Measurements from ENCODE around the gene ITLN2.
"Not testable (repeated sequence)": the region's sequence is repeated elsewhere in the genome, so short reads cannot be mapped to it uniquely, and the experiment has no call there.

DNA sequence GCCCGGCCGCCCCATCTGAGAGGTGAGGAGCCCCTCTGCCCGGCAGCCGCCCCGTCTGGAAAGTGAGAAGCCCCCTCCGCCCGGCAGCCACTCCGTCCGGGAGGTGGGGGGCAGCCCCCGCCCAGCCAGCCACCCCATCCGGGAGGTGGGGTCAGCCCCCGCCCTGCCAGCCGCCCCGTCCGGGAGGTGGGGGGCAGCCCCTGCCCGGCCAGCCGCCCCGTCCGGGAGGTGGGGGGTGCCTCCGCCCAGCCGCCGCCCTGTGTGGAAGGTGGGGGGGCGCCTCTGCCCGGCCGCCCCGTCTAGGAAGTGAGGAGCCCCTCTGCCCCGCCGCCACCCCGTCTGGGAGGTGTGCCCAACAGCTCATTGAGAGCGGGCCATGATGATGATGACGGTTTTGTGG lies 21.3 kb downstream of the ITLN2 start:
- TF ChIP-seq POLR2A (IDR thresholded peaks at IDR 0.05), result not testable (repeated sequence)
- TF ChIP-seq, protein P1, sequence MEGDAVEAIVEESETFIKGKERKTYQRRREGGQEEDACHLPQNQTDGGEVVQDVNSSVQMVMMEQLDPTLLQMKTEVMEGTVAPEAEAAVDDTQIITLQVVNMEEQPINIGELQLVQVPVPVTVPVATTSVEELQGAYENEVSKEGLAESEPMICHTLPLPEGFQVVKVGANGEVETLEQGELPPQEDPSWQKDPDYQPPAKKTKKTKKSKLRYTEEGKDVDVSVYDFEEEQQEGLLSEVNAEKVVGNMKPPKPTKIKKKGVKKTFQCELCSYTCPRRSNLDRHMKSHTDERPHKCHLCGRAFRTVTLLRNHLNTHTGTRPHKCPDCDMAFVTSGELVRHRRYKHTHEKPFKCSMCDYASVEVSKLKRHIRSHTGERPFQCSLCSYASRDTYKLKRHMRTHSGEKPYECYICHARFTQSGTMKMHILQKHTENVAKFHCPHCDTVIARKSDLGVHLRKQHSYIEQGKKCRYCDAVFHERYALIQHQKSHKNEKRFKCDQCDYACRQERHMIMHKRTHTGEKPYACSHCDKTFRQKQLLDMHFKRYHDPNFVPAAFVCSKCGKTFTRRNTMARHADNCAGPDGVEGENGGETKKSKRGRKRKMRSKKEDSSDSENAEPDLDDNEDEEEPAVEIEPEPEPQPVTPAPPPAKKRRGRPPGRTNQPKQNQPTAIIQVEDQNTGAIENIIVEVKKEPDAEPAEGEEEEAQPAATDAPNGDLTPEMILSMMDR (IDR thresholded peaks at IDR 0.05), result not testable (repeated sequence)

Measured in tibial nerve (tissue), 3 donors.